NCI-H1105 (cell line): ENCODE measurements around the gene CTDSP1.

Source experiments
- DNase-seq: peaks from one replicate; lab custom pipeline; 2025; lab: John Stamatoyannopoulos, UW

The CTDSP1 gene

GRCh38 chr2:218425531-218425930 is 25.9 kb downstream of the CTDSP1 start:
- DNase-seq, result no peak

- DNase-seq, result no peak
Measured at GRCh38 chr2:218427741-218428140, 28.1 kb downstream of the CTDSP1 start.

DNA sequence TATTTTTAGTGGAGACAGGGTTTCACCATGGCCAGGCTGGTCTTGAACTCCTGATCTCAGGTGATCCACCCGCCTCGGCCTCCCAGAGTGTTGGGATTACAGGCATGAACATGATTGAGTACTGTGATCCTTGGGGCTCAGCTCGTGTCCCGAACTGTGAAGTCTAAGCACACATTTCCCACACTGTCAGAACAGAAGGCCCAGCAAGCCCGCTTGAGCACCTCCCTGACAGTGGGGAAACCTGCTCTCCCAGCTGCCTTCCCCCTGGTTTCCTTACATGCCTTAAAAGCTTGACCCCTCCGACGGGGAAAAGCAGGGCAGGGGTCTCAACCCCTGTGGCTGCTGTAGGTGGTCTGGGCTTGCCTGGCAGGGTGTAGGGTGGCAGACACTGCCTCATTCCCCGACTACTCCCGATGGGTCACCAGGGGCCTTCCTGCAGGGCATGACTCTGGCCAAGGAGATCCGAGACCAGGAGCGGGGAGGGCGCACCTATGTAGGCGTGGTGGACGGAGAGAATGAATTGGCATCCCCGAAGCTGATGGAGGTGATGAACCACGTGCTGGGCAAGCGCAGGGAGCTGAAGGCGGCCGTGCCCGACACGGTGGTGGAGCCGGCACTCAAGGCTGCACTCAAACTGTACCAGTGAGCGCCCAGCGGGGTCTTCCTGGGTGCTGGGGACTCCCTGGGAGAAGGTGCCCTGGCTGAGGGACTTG is 29.3 kb downstream of the CTDSP1 start:
- DNase-seq, result no peak

GRCh38 chr2:218429911-218430692 is 30.4 kb downstream of the CTDSP1 start:
- DNase-seq, result no peak

DNA sequence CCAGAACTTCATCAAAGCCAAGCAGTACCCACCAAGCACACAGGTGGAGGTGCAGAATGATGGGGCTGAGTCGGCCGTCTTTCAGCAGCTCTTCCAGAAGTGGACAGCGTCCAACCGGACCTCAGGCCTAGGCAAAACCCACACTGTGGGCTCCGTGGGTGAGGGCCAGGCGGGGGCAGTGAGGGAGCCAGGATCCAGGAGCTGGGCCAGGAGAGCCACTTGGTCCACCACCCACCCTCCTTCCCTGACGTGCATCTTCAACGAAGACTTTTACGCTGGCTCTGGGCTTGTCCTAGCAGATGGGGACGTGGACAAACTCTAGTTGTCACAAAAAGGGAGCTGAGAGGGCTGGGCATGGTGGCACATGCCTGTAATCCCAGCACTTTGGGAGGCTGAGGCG is 31.1 kb downstream of the CTDSP1 start:
- DNase-seq, result no peak

DNA sequence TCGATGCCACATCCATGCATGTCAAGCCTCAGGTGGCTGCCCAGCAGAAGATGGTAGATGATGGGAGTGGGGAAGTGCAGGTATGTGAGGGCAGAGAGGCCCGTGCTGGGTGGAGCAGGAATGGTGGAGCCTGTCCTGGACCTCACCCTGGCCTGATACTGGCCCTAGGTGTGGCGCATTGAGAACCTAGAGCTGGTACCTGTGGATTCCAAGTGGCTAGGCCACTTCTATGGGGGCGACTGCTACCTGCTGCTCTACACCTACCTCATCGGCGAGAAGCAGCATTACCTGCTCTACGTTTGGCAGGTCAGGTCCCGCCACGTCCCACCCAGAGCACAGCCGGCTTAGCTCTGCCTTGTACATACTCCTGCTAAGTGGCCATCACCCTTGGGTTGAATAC is 32.2 kb downstream of the CTDSP1 start:
- DNase-seq, result no peak

GRCh38 chr2:218432676-218433365 is 33.2 kb downstream of the CTDSP1 start:
- no peak for DNase-seq

DNA sequence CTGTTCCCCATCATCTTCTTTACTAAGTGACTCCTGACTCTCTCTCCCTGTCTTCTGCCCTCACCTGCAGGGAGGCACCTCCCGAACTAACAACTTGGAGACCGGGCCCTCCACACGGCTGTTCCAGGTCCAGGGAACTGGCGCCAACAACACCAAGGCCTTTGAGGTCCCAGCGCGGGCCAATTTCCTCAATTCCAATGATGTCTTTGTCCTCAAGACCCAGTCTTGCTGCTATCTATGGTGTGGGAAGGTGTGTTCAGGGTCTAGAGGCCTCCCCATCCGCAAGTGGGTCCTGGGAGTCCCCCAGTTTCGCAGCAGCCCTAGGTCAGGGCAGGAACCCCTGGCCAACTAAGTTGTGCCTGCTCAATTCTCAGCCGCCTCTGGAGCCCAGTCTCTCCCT is 34.8 kb downstream of the CTDSP1 start:
- no peak for DNase-seq

DNA sequence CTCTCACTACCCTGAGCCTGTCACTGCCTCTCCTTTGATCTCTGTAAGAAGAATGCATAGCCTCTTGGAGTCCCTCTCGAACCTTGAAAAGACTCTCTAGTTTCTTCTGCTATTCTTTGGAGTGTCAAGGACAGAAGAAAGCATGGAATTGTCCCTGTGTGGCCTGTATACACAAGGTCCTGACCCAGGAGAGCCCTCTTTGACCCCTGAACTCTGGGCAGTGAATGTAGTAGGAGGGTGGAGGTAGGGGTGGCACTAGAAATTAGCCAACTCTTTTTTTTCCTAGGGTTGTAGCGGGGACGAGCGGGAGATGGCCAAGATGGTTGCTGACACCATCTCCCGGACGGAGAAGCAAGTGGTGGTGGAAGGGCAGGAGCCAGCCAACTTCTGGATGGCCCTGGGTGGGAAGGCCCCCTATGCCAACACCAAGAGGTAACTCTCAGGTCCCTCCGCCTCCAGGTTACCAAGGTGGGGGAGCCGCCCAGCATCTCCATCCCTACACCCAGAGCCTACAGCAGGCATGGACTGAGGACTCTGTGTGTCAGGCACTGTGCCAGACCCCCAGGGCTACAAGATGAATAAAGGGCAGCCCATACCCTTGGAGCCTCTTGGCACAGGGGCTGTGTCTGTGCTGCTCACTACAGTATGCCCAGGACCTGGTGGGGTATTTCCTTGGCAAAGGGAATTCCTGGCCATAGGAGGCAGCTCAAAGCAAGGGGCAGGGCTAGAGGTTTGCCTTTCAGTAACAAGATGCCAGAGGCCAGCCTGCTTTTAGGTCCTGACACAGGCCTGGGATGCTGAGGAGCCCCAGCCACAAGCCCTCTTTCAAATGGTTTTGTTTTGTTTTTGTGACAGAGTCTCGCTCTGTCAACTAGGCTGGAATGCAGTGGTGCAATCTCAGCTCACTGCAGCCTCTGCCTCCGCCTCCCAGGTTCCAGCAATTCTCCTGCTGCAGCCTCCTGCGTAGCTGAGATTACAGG is 35.6 kb downstream of the CTDSP1 start:
- DNase-seq, result no peak

DNA sequence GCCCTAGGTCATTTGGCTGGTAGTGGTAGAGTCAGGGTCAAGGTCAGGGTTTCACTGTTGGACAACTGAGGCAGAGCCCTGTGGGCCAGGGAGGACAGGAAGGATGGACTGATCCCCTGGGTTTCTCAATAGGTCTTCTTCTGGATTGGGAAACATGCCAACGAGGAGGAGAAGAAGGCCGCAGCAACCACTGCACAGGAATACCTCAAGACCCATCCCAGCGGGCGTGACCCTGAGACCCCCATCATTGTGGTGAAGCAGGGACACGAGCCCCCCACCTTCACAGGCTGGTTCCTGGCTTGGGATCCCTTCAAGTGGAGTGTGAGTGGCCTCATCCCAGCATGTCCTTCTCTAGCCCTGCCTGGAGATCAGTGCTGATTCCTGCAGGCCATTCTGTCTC is 37.3 kb downstream of the CTDSP1 start:
- DNase-seq, result no peak

GRCh38 chr2:218437969-218438368 is 38.3 kb downstream of the CTDSP1 start:
- DNase-seq, result no peak

GRCh38 chr2:218438596-218438995 is 38.9 kb downstream of the CTDSP1 start:
- DNase-seq, result no peak

DNA sequence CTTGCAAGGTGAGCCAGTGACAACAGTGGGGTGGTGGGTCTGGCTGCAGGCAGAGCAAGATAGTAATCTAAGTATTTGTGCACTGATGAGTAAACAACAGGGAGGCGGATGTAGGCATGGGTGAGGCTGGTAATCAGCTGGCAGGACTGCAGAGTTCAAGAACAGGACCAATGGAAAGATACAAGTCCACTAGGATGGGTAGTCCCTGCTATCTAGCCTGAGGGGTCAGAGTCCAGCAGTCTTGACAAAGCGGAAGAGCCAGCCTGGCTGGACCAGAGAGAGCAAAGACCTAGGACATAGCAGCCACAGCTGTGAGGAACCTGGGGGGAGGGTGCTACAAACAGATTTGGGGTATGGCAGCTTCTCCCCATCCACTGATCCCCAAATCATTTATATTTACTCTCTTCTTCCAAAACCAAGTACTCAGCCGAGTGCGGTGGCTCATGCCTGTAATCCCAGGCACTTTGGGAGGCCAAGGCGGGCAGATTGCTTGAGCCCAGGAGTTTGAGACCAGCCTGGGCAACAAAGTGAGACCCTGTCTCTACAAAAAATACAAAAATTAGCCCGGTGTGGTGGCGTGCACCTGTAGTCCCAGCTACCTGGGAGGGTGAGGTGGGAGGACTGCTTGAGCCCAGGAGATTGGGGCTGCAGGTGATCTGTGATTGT is 45.2 kb downstream of the CTDSP1 start:
- no peak for DNase-seq

- no peak for DNase-seq
Measured at GRCh38 chr2:218445602-218446001, 45.9 kb downstream of the CTDSP1 start.

GRCh38 chr2:218446547-218446946 is 46.9 kb downstream of the CTDSP1 start:
- DNase-seq, result no peak

DNA sequence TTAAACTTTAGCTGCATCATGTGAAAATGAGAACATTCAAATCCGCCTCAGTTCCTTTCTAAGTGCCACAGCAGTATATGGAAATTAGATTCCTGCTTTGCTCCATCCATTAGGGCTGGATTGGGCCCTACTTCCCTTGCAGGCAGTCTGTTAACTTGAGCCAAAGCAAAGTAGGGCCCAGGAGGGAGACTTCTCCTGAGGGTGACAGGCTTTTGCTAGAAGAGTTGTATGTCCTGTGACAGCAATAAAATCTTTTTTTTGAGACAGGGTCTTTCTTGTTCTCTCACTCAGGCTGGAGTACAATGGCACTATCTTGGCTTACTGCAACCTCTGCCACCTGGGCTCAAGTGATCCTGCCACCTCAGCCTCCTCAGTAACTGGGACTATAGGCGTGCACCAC is 47.4 kb downstream of the CTDSP1 start:
- no peak for DNase-seq

DNA sequence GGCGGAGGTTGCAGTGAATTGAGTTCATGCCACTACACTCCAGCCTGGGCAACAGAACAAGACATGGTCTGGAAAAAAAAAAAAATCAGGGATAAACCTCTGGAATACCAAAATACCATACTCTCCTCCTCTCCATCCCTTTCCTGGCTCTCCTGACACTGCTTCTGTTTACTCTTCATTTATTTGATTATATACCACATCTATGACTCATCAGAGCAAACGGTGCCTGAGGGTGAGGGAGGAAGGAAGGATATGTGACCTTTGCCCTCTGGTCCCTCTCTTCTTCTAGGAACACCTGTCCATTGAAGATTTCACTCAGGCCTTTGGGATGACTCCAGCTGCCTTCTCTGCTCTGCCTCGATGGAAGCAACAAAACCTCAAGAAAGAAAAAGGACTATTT is 49.3 kb downstream of the CTDSP1 start:
- no peak for DNase-seq

DNA sequence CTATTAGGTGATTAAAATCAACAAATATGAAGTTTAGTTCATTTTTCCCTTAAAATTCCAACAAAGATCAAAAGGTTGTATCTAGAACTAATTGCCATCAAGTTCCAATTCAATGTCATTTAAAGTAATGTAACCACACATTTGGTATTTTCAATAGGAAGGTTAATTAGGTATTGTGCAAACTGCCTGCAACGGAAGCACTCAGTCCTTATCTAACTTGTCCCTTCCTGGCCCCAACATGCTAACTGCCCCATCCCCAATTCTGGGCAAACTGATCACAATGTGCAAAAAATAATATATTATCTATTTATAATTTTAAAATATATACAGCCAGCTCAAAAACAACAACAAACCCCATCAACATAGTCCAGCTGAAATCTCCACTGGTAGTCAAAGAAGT is 52.4 kb downstream of the CTDSP1 start:
- DNase-seq, result no peak
